OCI-LY1 (cell line): Measurements from ENCODE around the gene PDE4D.

ENCODE experiments used
- EZH2 ChIP-seq: fragments of 200-600 bp; sonication (generic), shearing (Covaris generic); IDR thresholded peaks from 2 replicates; pipeline ENCODE4 v1.8.0; 2017; ENCODE audit warnings: borderline replicate concordance, mixed run types, mild to moderate bottlenecking, antibody characterized with exemption, low read length, moderate library complexity, mixed read lengths
- TF ChIP-seq, protein P1 (sequence below): fragments of 200-600 bp; sonication (generic), shearing (Covaris generic); IDR thresholded peaks from 2 replicates; pipeline ENCODE4 v1.5.1; 2017; ENCODE audit warnings: mild to moderate bottlenecking, antibody characterized with exemption, low read length, moderate library complexity, mixed read lengths

DNA sequence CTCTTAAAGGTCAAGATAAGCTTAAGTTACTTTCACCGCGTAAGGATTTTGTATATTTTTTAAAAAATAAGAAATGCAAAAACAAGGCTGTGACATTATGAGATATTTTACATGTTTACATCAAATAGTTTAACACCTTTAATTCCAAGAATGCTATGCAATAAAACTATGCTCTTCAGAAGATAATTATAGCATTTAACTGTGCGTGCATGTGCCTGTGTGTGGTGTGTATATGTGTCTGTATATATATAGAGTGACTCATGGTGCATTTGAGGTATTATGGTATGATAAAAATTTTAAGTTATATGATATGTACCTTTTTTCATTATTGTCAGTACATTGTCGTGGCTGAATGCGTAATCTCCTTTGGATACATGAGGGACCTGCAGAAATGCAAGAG lies 539.3 kb downstream of the PDE4D start:
- TF ChIP-seq, protein P1, sequence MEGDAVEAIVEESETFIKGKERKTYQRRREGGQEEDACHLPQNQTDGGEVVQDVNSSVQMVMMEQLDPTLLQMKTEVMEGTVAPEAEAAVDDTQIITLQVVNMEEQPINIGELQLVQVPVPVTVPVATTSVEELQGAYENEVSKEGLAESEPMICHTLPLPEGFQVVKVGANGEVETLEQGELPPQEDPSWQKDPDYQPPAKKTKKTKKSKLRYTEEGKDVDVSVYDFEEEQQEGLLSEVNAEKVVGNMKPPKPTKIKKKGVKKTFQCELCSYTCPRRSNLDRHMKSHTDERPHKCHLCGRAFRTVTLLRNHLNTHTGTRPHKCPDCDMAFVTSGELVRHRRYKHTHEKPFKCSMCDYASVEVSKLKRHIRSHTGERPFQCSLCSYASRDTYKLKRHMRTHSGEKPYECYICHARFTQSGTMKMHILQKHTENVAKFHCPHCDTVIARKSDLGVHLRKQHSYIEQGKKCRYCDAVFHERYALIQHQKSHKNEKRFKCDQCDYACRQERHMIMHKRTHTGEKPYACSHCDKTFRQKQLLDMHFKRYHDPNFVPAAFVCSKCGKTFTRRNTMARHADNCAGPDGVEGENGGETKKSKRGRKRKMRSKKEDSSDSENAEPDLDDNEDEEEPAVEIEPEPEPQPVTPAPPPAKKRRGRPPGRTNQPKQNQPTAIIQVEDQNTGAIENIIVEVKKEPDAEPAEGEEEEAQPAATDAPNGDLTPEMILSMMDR: no peak
- TF ChIP-seq EZH2: no peak
